HepG2 (cell line): ENCODE results near the gene CACNG1. TPM values are rescaled to one million over a fixed set of nuclear protein-coding genes. Genes with fewer than 3 reads are reported as not detected.
A peak's percentile ranks its signal among the peaks of the same experiment; 100 is the strongest.

Experiments used
- ARNT2 ChIP-seq: sonication (generic); formaldehyde crosslinking; IDR thresholded peaks from 2 replicates; pipeline ENCODE4 v1.8.0; 2022; ENCODE audit warnings: mild to moderate bottlenecking, low read depth, missing genetic modification reagents, moderate library complexity
- DMAP1 ChIP-seq: IDR thresholded peaks from 2 replicates; pipeline ENCODE4 v1.6.1; 2016
- ELF4 ChIP-seq: sonication (generic); formaldehyde crosslinking; IDR thresholded peaks from 2 replicates; pipeline ENCODE4 v1.5.0; 2020; ENCODE audit warnings: missing genetic modification reagents, mild to moderate bottlenecking, moderate library complexity, borderline replicate concordance
- HDAC2 ChIP-seq: sonication (generic); formaldehyde crosslinking; IDR thresholded peaks from 2 replicates; pipeline ENCODE4 v1.4.0; 2020; ENCODE audit warnings: missing genetic modification reagents
- HNF1B ChIP-seq: sonication (generic); formaldehyde crosslinking; IDR thresholded peaks from 2 replicates; pipeline ENCODE4 v1.5.1; 2020; ENCODE audit warnings: mild to moderate bottlenecking, moderate library complexity, missing genetic modification reagents
- LCORL ChIP-seq, 2 experiments: fragments of 450-650 bp in 1 of 2; sonication (generic) in 1 of 2; formaldehyde crosslinking in 1 of 2; IDR thresholded peaks; 2 replicates each; pipeline versions ENCODE4 v1.5.0 to v1.6.1; 2017 to 2020; ENCODE audit warnings: antibody characterized with exemption in 1 of 2, missing genetic modification reagents in 1 of 2
- MYC ChIP-seq: sonication (generic); formaldehyde crosslinking; IDR thresholded peaks from 2 replicates; pipeline ENCODE4 v1.9.0; 2021; ENCODE audit warnings: missing genetic modification reagents, borderline replicate concordance
- NFATC3 ChIP-seq: sonication (generic); formaldehyde crosslinking; IDR thresholded peaks from 2 replicates; pipeline ENCODE4 v1.5.1; 2020; ENCODE audit warnings: mild to moderate bottlenecking, missing genetic modification reagents
- PBX3 ChIP-seq: sonication (generic); formaldehyde crosslinking; IDR thresholded peaks from 2 replicates; pipeline ENCODE4 v1.8.1; 2023; ENCODE audit warnings: missing genetic modification reagents, inconsistent platforms, borderline replicate concordance
- PCBP1 ChIP-seq: fragments of 200-400 bp; formaldehyde crosslinking; IDR thresholded peaks from 2 replicates; pipeline ENCODE4 v1.6.1; 2017; ENCODE audit warnings: mild to moderate bottlenecking, low read depth, low read length, borderline replicate concordance
- POLR2A ChIP-seq, 2 experiments: IDR thresholded peaks; 2 replicates each; pipeline ENCODE4 v1.6.1; 2011; ENCODE audit warnings: low read depth in 2 of 2, low read length in 2 of 2, mild to moderate bottlenecking in 1 of 2, moderate library complexity in 1 of 2; ENCODE audit not compliant: insufficient read depth in 1 of 2
- RARA ChIP-seq: IDR thresholded peaks from 2 replicates; pipeline ENCODE4 v1.6.1; 2016; ENCODE audit warnings: missing genetic modification reagents, missing compliant biosample characterization
- TARDBP ChIP-seq: sonication (generic); formaldehyde crosslinking; IDR thresholded peaks from 2 replicates; pipeline ENCODE4 v1.8.0; 2022; ENCODE audit warnings: mild to moderate bottlenecking, missing genetic modification reagents
- TEAD2 ChIP-seq: sonication (generic); formaldehyde crosslinking; IDR thresholded peaks from 2 replicates; pipeline ENCODE4 v1.9.0; 2021; ENCODE audit warnings: missing genetic modification reagents
- TEAD3 ChIP-seq: optimal IDR thresholded peaks from 2 replicates; pipeline ENCODE3; 2016; ENCODE audit warnings: borderline replicate concordance
- TOPORS ChIP-seq: sonication (generic); formaldehyde crosslinking; IDR thresholded peaks from 2 replicates; pipeline ENCODE4 v1.8.0; 2023; ENCODE audit warnings: mild to moderate bottlenecking, missing genetic modification reagents
- UBTF ChIP-seq: sonication (generic); formaldehyde crosslinking; IDR thresholded peaks from 2 replicates; pipeline ENCODE4 v1.4.0; 2020; ENCODE audit warnings: mild to moderate bottlenecking, missing genetic modification reagents
- ZNF205 ChIP-seq: IDR thresholded peaks from 2 replicates; pipeline ENCODE4 v1.6.1; 2018; ENCODE audit warnings: missing biosample characterization, missing genetic modification reagents
- ZNF33A ChIP-seq: sonication (generic); formaldehyde crosslinking; IDR thresholded peaks from 2 replicates; pipeline ENCODE4 v1.5.1; 2020; ENCODE audit warnings: missing genetic modification reagents, mild to moderate bottlenecking, moderate library complexity, borderline replicate concordance
- ZNF644 ChIP-seq: IDR thresholded peaks from 2 replicates; pipeline ENCODE4 v1.6.1; 2016; ENCODE audit warnings: low read depth
- ZNF724P ChIP-seq: sonication (generic); formaldehyde crosslinking; IDR thresholded peaks from 2 replicates; pipeline ENCODE4 v1.8.0; 2022; ENCODE audit warnings: missing genetic modification reagents, borderline replicate concordance
- polyA plus RNA-seq, 8 experiments: library from polyadenylated mRNA; depleted of rRNA in 3 of 8; stranded (reverse) in 7 of 8; unstranded in 1 of 8; fragments of >200 nt; fragmentation: Illumina TruSeq in 4 of 8; extraction: Trizol in 4 of 8; gene quantifications; 2 replicates each; pipeline versions ENCODE4 v1.2.1 to v1.2.3, GENCODE V29; 2011 to 2016; ENCODE audit warnings: low read depth in 4 of 8, missing spikeins in 1 of 8, mixed read lengths in 1 of 8; ENCODE audit not compliant: insufficient read depth in 1 of 8
- total RNA-seq, 5 experiments: library from RNA; depleted of rRNA; stranded (reverse); fragments of >200 nt; fragmentation: Illumina TruSeq; extraction: Trizol; gene quantifications; 2 replicates each; pipeline ENCODE4 v1.2.3, GENCODE V29; 2016; ENCODE audit warnings: low read depth in 1 of 5
- TF ChIP-seq, protein P1 (sequence below): sonication (generic); formaldehyde crosslinking; IDR thresholded peaks from 2 replicates; pipeline ENCODE4 v1.8.1; 2022; ENCODE audit warnings: low read depth, mild to moderate bottlenecking, missing genetic modification reagents
- TF ChIP-seq, protein P2 (sequence below): IDR thresholded peaks from 2 replicates; pipeline ENCODE4 v1.6.1; 2016; ENCODE audit warnings: missing compliant biosample characterization, missing genetic modification reagents, borderline replicate concordance

CACNG1 gene
- total and polyA plus RNA-seq, 2 of the 13 experiments (the other 11 are each of a cell fraction or from before 2014, with no cell fraction given): not detected

GRCh38 chr17:67076290-67076689 lies 31.9 kb downstream of the CACNG1 start (continued):
- TF ChIP-seq, protein P1, sequence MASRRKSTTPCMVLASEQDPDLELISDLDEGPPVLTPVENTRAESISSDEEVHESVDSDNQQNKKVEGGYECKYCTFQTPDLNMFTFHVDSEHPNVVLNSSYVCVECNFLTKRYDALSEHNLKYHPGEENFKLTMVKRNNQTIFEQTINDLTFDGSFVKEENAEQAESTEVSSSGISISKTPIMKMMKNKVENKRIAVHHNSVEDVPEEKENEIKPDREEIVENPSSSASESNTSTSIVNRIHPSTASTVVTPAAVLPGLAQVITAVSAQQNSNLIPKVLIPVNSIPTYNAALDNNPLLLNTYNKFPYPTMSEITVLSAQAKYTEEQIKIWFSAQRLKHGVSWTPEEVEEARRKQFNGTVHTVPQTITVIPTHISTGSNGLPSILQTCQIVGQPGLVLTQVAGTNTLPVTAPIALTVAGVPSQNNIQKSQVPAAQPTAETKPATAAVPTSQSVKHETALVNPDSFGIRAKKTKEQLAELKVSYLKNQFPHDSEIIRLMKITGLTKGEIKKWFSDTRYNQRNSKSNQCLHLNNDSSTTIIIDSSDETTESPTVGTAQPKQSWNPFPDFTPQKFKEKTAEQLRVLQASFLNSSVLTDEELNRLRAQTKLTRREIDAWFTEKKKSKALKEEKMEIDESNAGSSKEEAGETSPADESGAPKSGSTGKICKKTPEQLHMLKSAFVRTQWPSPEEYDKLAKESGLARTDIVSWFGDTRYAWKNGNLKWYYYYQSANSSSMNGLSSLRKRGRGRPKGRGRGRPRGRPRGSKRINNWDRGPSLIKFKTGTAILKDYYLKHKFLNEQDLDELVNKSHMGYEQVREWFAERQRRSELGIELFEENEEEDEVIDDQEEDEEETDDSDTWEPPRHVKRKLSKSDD (CRISPR knock-in tag): 0 out of 2 replicates have a peak, but pooled peaks have one; percentile 32
- peak; percentile 41; the same call in 1 of the 2 replicates for TF ChIP-seq TARDBP (CRISPR knock-in tag)
- TF ChIP-seq ZNF724P (CRISPR knock-in tag): no peak
- no peak for TF ChIP-seq POLR2A (IDR thresholded peaks at IDR 0.05; ENCODE audit: insufficient read depth in 1 of 2, low read depth in 2 of 2, low read length in 2 of 2)
- peak; percentile 95 for TF ChIP-seq HNF1B (CRISPR knock-in tag)
- TF ChIP-seq ZNF33A (CRISPR knock-in tag): no peak
- TF ChIP-seq TEAD2: no peak
- no peak for TF ChIP-seq LCORL (IDR thresholded peaks at IDR 0.05)
- no peak for TF ChIP-seq LCORL (CRISPR knock-in tag; IDR thresholded peaks at IDR 0.05)
- no peak for TF ChIP-seq ELF4
- peak; percentile 75; the same call in 1 of the 2 replicates for TF ChIP-seq HDAC2 (CRISPR knock-in tag)
- no peak for TF ChIP-seq MYC
- TF ChIP-seq TOPORS (CRISPR knock-in tag): no peak
- no peak for TF ChIP-seq ARNT2 (CRISPR knock-in tag)
- peak; percentile 76; the same call in 1 of the 2 replicates for TF ChIP-seq ZNF644
- TF ChIP-seq NFATC3 (CRISPR knock-in tag): no peak
- TF ChIP-seq TEAD3 (CRISPR knock-in tag): peak; percentile 91
- TF ChIP-seq DMAP1: no peak
- no peak for TF ChIP-seq PBX3 (CRISPR knock-in tag)
- TF ChIP-seq PCBP1: no peak
- TF ChIP-seq, protein P2, sequence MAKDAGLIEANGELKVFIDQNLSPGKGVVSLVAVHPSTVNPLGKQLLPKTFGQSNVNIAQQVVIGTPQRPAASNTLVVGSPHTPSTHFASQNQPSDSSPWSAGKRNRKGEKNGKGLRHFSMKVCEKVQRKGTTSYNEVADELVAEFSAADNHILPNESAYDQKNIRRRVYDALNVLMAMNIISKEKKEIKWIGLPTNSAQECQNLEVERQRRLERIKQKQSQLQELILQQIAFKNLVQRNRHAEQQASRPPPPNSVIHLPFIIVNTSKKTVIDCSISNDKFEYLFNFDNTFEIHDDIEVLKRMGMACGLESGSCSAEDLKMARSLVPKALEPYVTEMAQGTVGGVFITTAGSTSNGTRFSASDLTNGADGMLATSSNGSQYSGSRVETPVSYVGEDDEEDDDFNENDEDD (CRISPR knock-in tag): no peak
- TF ChIP-seq RARA: peak; percentile 33; the same call in 1 of the 2 replicates
- no peak for TF ChIP-seq UBTF
- 0 out of 2 replicates have a peak, but pooled peaks have one; percentile 74 for TF ChIP-seq ZNF205 (CRISPR knock-in tag)
